SIG-M5 treated with dmso at 0.1 percent for 504 hours (cell line): ENCODE measurements around the gene EFCAB6.

Source experiments
- DNase-seq: peaks from one replicate; lab custom pipeline; 2025; ENCODE audit not compliant: unreplicated experiment; lab: John Stamatoyannopoulos, UW

EFCAB6 gene

GRCh38 chr22:43819421-43819921 lies 7.4 kb upstream of the EFCAB6 start:
- DNase-seq = no peak

GRCh38 chr22:43818981-43819380 lies 6.9 kb upstream of the EFCAB6 start:
- DNase-seq = no peak

- no peak for DNase-seq
These were observed 5.3 kb upstream of the EFCAB6 start for GRCh38 chr22:43817402-43817801.

- DNase-seq = no peak
These were observed 2.2 kb upstream of the EFCAB6 start for GRCh38 chr22:43814264-43814663.

- no peak for DNase-seq
These were observed 785 bp upstream of the EFCAB6 start for GRCh38 chr22:43812890-43813289.

- DNase-seq = no peak
These were observed 342 bp downstream of the EFCAB6 start for GRCh38 chr22:43811777-43812148.

- no peak for DNase-seq
These were observed 9.1 kb downstream of the EFCAB6 start for GRCh38 chr22:43802897-43803495.

- no peak for DNase-seq
These were observed 11.1 kb downstream of the EFCAB6 start for GRCh38 chr22:43800970-43801369.

- peak; percentile 16 for DNase-seq
These were observed 13.6 kb downstream of the EFCAB6 start for GRCh38 chr22:43798492-43798891.

GRCh38 chr22:43796567-43796966 lies 15.5 kb downstream of the EFCAB6 start:
- no peak for DNase-seq

- DNase-seq = no peak
These were observed 16.8 kb downstream of the EFCAB6 start for GRCh38 chr22:43795320-43795719.

- no peak for DNase-seq
These were observed 19.2 kb downstream of the EFCAB6 start for GRCh38 chr22:43792905-43793304.

- DNase-seq = no peak
These were observed 22.7 kb downstream of the EFCAB6 start for GRCh38 chr22:43789452-43789851.

- no peak for DNase-seq
These were observed 28.3 kb downstream of the EFCAB6 start for GRCh38 chr22:43783777-43784176.

- no peak for DNase-seq
These were observed 29.7 kb downstream of the EFCAB6 start for GRCh38 chr22:43782448-43782847.

- DNase-seq = no peak
These were observed 34.8 kb downstream of the EFCAB6 start for GRCh38 chr22:43777286-43777685.

GRCh38 chr22:43776081-43776670 lies 35.9 kb downstream of the EFCAB6 start:
- DNase-seq = no peak

GRCh38 chr22:43774318-43774915 lies 37.7 kb downstream of the EFCAB6 start:
- DNase-seq = no peak

- DNase-seq = no peak
These were observed 39.3 kb downstream of the EFCAB6 start for GRCh38 chr22:43772831-43773230.

- DNase-seq = no peak
These were observed 56.7 kb downstream of the EFCAB6 start for GRCh38 chr22:43755452-43755851.

GRCh38 chr22:43755011-43755410 lies 57.1 kb downstream of the EFCAB6 start:
- no peak for DNase-seq

GRCh38 chr22:43754176-43754575 lies 57.9 kb downstream of the EFCAB6 start:
- no peak for DNase-seq

- no peak for DNase-seq
These were observed 58.4 kb downstream of the EFCAB6 start for GRCh38 chr22:43753688-43754087.
